A673 (cell line): ENCODE results near the gene PAF1. TPM values are rescaled to one million over a fixed set of nuclear protein-coding genes. Genes with fewer than 3 reads are reported as not detected.

Source experiments
- BruUV-seq: library from RNA; stranded (reverse); fragments of 400-500 nt; replicated peaks from 2 replicates; lab custom pipeline; 2021; lab: Mats Ljungman, UMichigan
- CTCF ChIA-PET: fragments of 300-600 bp; sonication (Branson Sonifier 250); formaldehyde crosslinking; loops from one replicate; lab custom pipeline; 2022; ENCODE audit warnings: antibody characterized with exemption; lab: Charles Lee
- POLR2A ChIA-PET: fragments of 300-600 bp; sonication (Branson Sonifier 250); formaldehyde crosslinking; loops from one replicate; lab custom pipeline; 2022; ENCODE audit warnings: antibody characterized with exemption; ENCODE audit not compliant: low non-redundant PET; lab: Charles Lee
- DNase-seq: peaks from one replicate; pipeline ENCODE4 v3.0.0-alpha.2; 2015; ENCODE audit warnings: low spot score
- H3K27ac ChIP-seq: fragments of 200-600 bp; sonication (generic); 2 replicates; pipeline ENCODE4 v1.5.1; 2016; ENCODE audit warnings: mixed run types, low read depth, mild to moderate bottlenecking, mixed read lengths, antibody characterized with exemption, low read length; ENCODE audit not compliant: poor library complexity, severe bottlenecking
- H3K27me3 ChIP-seq: fragments of 200-600 bp; sonication (generic); replicated peaks from 2 replicates; pipeline ENCODE4 v1.6.1; 2017; ENCODE audit warnings: mixed run types, low read depth, mild to moderate bottlenecking, mixed read lengths, antibody characterized with exemption, low read length; ENCODE audit not compliant: insufficient read depth, poor library complexity
- H3K36me3 ChIP-seq: fragments of 200-600 bp; sonication (generic); 2 replicates; pipeline ENCODE4 v1.6.1; 2016; ENCODE audit warnings: mixed run types, mild to moderate bottlenecking, mixed read lengths, antibody characterized with exemption, low read length; ENCODE audit not compliant: insufficient read depth, poor library complexity, severe bottlenecking
- H3K4me1 ChIP-seq: fragments of 200-600 bp; sonication (generic); 2 replicates; pipeline ENCODE4 v1.6.1; 2017; ENCODE audit warnings: mixed run types, mild to moderate bottlenecking, mixed read lengths, antibody characterized with exemption, low read length; ENCODE audit not compliant: insufficient read depth, poor library complexity, severe bottlenecking
- H3K4me3 ChIP-seq: fragments of 200-600 bp; sonication (generic); 2 replicates; pipeline ENCODE4 v1.5.1; 2016; ENCODE audit warnings: low read depth, mixed run types, mild to moderate bottlenecking, mixed read lengths, low read length; ENCODE audit not compliant: poor library complexity, severe bottlenecking
- H3K9me3 ChIP-seq: fragments of 200-600 bp; sonication (generic); 2 replicates; pipeline ENCODE4 v1.6.1; 2016; ENCODE audit warnings: mixed run types, low read depth, mild to moderate bottlenecking, mixed read lengths, antibody characterized with exemption, low read length; ENCODE audit not compliant: poor library complexity, severe bottlenecking
- EZH2 ChIP-seq: fragments of 200-600 bp; sonication (generic); IDR thresholded peaks from 2 replicates; pipeline ENCODE4 v1.6.1; 2017; ENCODE audit warnings: borderline replicate concordance, low read depth, mild to moderate bottlenecking, mixed read lengths, antibody characterized with exemption, low read length; ENCODE audit not compliant: poor library complexity, severe bottlenecking
- intact Hi-C: fragments of 100-400 bp; cut with micrococcal nuclease; formaldehyde crosslinking; loops from one replicate; pipeline ENCODE4 v1.10.0; 2022; ENCODE audit not compliant: unreplicated experiment
- total RNA-seq: library from RNA; stranded (reverse); gene quantifications from 2 replicates; pipeline ENCODE4 v1.2.3, GENCODE V29; 2021
- TF ChIP-seq, protein P1 (sequence below): fragments of 300-800, 200-600 bp; sonication (generic); conservative IDR thresholded peaks from 2 replicates; pipeline ENCODE4 v1.5.1; 2017; ENCODE audit warnings: low read depth, mild to moderate bottlenecking, antibody characterized with exemption, low read length, moderate library complexity, mixed read lengths

The PAF1 gene
- total RNA-seq, 1 experiment from 2014 or later: 70.2 TPM

DNA sequence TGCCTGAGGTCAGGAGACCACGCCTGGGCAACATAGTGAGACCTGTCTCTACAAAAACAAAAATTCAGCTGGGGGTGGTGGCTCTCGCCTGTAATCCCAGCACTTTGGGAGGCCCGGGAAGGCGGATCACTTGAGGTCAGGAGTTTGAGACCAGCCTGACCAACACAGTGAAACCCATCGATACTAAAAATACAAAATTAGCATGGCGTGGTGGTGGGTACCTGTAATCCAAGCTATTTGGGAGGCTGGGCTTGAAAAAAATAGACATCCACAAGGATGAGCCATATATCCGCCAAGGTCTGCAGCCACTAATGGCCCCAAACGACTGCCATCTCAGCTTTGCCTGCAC is 41.7 kb upstream of the PAF1 start:
- BruUV-seq: no TSS peak
- no peak for DNase-seq
- peaks cover 34% of the 10 kb centered on the region for H3K36me3 ChIP-seq
- H3K27me3 ChIP-seq: no peaks in the 10 kb centered on the region
- no peak overlapping the region for H3K4me3 ChIP-seq
- H3K9me3 ChIP-seq: no peaks in the 10 kb centered on the region
- POLR2A ChIA-PET: no interaction called here
- intact Hi-C loops: no loop called here
- peaks cover 18% of the 10 kb centered on the region for H3K4me1 ChIP-seq
- no peak for TF ChIP-seq EZH2
- TF ChIP-seq, protein P1, sequence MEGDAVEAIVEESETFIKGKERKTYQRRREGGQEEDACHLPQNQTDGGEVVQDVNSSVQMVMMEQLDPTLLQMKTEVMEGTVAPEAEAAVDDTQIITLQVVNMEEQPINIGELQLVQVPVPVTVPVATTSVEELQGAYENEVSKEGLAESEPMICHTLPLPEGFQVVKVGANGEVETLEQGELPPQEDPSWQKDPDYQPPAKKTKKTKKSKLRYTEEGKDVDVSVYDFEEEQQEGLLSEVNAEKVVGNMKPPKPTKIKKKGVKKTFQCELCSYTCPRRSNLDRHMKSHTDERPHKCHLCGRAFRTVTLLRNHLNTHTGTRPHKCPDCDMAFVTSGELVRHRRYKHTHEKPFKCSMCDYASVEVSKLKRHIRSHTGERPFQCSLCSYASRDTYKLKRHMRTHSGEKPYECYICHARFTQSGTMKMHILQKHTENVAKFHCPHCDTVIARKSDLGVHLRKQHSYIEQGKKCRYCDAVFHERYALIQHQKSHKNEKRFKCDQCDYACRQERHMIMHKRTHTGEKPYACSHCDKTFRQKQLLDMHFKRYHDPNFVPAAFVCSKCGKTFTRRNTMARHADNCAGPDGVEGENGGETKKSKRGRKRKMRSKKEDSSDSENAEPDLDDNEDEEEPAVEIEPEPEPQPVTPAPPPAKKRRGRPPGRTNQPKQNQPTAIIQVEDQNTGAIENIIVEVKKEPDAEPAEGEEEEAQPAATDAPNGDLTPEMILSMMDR: no peak
- CTCF ChIA-PET: no interaction called here
- H3K27ac ChIP-seq: no peak overlapping the region

DNA sequence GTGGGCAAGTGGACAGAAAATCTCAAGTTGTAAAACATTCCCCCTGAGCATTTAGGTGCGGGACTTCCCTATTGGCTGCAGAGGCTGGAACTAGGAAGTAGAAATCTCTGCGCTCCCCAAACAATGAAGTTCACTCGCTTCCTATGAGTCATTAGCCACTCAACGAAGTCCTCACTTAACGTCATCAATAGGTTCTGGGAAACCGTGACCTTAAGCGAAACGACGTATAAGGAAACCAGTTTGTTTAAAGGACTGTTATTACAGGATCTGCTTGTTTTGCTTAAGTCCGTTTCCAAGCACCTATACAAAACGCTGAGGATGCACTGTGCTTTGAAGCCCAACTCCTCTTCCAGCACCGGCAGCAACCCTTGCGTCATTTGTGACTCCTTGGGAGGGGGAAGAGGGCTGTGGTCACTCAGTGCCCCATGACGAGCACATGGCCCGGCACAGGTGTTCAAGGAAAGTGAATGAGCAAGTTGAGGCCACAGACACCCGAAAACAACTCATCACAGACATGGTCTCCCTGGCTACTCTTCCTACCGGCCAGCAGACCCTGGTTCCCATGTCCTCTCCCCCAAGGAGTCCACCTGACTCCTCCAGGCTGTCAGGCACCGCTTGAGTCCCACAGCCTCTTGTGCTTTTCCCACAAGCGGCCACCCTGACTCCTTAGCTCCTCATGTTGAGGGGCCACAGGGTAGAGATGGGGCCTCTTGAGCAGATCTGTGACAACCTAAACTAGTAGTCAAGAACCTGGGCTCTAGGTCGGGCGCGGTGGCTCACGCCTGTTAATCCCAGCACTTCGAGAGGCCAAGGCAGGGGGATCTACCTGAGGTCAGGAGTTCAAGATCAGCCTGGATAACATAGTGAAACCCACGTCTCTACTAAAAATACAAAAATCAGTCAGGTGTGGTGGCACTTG is 40.0 kb upstream of the PAF1 start:
- H3K36me3 ChIP-seq: peaks cover 34% of the 10 kb centered on the region
- no peaks in the 10 kb centered on the region for H3K9me3 ChIP-seq
- BruUV-seq: no TSS peak
- DNase-seq: peak; percentile 73
- H3K27me3 ChIP-seq: no peaks in the 10 kb centered on the region
- peak overlapping the region; percentile 47 for H3K27ac ChIP-seq
- no peak for TF ChIP-seq EZH2
- TF ChIP-seq, protein P1: no peak
- ChIA-PET POLR2A (interaction anchor here (0.7 kb wide), 1 partner anchor 17 kb away, joined by 3 read pairs; no protein-coding TSS in a partner anchor), CTCF (no interaction called here)
- peaks cover 18% of the 10 kb centered on the region for H3K4me1 ChIP-seq
- intact Hi-C loops: no loop called here
- H3K4me3 ChIP-seq: no peak overlapping the region

DNA sequence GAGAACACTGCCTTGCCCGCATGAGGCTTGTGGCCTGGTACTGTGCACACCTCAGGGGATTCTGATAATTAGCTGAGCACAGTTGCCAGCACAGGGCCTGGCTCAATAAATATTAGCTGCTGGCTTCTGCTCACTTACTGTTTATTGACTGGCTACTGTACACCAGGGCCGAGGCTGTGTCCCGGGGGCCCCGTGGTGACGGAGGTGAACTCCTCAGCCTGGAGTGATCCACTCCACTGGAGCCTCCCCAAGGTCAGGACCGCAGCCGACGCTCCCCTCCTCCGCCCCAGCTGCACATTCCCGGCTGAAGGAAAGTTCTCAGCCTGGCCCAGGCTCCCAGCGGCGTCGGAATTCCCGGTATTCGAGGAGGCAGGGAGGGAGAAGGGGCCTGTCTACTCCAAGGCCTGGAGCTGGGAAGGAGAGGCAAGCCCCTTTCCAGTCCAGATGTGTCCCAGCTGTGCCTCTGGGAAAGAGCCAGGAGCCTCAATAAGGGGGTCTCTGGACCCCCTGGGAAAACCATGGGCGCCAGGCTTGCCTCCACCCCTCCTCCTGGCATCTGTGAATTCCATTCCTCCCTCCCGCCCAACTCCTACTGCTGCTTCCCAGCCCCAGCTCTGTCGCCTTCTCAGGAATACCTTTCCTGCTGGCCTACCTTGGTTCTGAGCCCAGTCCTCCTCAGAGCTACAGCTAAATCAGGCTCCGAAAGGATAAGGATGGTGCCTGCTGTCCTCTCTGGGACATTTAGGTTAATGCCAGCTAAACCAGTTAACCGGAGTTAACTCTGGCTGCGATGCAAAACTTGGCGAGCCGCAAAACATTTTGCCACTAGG is 37.6 kb upstream of the PAF1 start:
- Histone ChIP-seq H3K27me3 (no peaks in the 10 kb centered on the region), H3K4me3 (no peak overlapping the region), H3K36me3 (peaks cover 25% of the 10 kb centered on the region), H3K27ac (peak overlapping the region; percentile 61), H3K4me1 (peaks cover 6% of the 10 kb centered on the region), H3K9me3 (no peaks in the 10 kb centered on the region)
- ChIA-PET CTCF (interaction anchor here (0.5 kb wide), 1 partner anchor 12 kb away, joined by 3 read pairs; no protein-coding TSS in a partner anchor), POLR2A (interaction anchor here (0.5 to 1.5 kb wide), 3 partner anchors 15 to 291 kb away, joined by 3 to 7 read pairs (median 6); no protein-coding TSS in a partner anchor)
- no TSS peak for BruUV-seq
- DNase-seq: no peak
- intact Hi-C loops: no loop called here
- TF ChIP-seq EZH2: no peak
- TF ChIP-seq, protein P1: no peak
